K562 (cell line): ENCODE measurements around the gene PHF3. TPM values are rescaled to one million over a fixed set of nuclear protein-coding genes. Genes with fewer than 3 reads are reported as not detected.

ENCODE experiments used
- CEBPG ChIP-seq, 3 experiments: fragments of 200-800 bp in 1 of 3; sonication (Bioruptor generic) in 1 of 3; sonication (generic) in 1 of 3; formaldehyde crosslinking in 1 of 3; IDR thresholded peaks in 2 of 3; conservative IDR thresholded peaks in 1 of 3; 2 replicates each; pipeline versions ENCODE4 v1.6.1 to v1.8.0; 2016 to 2022; ENCODE audit warnings: missing compliant biosample characterization in 2 of 3, missing genetic modification characterization in 2 of 3, mild to moderate bottlenecking in 1 of 3, missing genetic modification reagents in 1 of 3
- DACH1 ChIP-seq: fragments of 450-650 bp; IDR thresholded peaks from 2 replicates; pipeline ENCODE4 v1.6.1; 2018; ENCODE audit not compliant: partially characterized antibody
- E2F1 ChIP-seq: sonication (generic); formaldehyde crosslinking; IDR thresholded peaks from 2 replicates; pipeline ENCODE4 v1.8.1; 2023; ENCODE audit warnings: mild to moderate bottlenecking, missing genetic modification reagents, moderate library complexity
- HDAC1 ChIP-seq, 2 experiments: fragments of 450-650 bp; IDR thresholded peaks; 2 replicates each; pipeline ENCODE4 v1.6.1; 2016 to 2017; ENCODE audit warnings: inconsistent platforms in 1 of 2, mild to moderate bottlenecking in 1 of 2, moderate library complexity in 1 of 2
- MCM7 ChIP-seq, 2 experiments: fragments of 450-650 bp; IDR thresholded peaks; 2 replicates each; pipeline ENCODE4 v1.6.1; 2016 to 2018
- NR2C1 ChIP-seq, 2 experiments: fragments of 450-650 bp; IDR thresholded peaks; 2 replicates each; pipeline ENCODE4 v1.6.1; 2017; ENCODE audit warnings: mild to moderate bottlenecking in 2 of 2, antibody characterized with exemption in 1 of 2, inconsistent platforms in 1 of 2, missing compliant biosample characterization in 1 of 2, missing genetic modification characterization in 1 of 2
- RAD51 ChIP-seq: fragments of 450-650 bp; IDR thresholded peaks from 2 replicates; pipeline ENCODE4 v1.7.1; 2016; ENCODE audit warnings: low read depth, mild to moderate bottlenecking, borderline replicate concordance
- RBBP5 ChIP-seq: fragments of 200-600 bp; sonication (generic); IDR thresholded peaks from 2 replicates; pipeline ENCODE4 v1.6.1; 2012; ENCODE audit warnings: borderline replicate concordance, mild to moderate bottlenecking, low read length, control low read depth, inconsistent platforms; ENCODE audit not compliant: insufficient read depth, poor library complexity, severe bottlenecking
- RBM25 ChIP-seq: fragments of 200-400 bp; formaldehyde crosslinking; IDR thresholded peaks from 2 replicates; pipeline ENCODE4 v1.6.1; 2018; ENCODE audit warnings: low read length, low read depth, moderate library complexity; ENCODE audit not compliant: severe bottlenecking
- RREB1 ChIP-seq: fragments of 250-450 bp; sonication (Bioruptor Pico); IDR thresholded peaks from 2 replicates; pipeline ENCODE4 v1.4.0; 2020
- UBTF ChIP-seq, 2 experiments: IDR thresholded peaks; 2 replicates each; pipeline ENCODE4 v1.6.1; 2012; ENCODE audit warnings: improper control_type of control experiment in 2 of 2, low read depth in 2 of 2, low read length in 2 of 2, borderline replicate concordance in 1 of 2
- ZKSCAN1 ChIP-seq: fragments of 150-350 bp; IDR thresholded peaks from 2 replicates; pipeline ENCODE4 v1.6.1; 2016; ENCODE audit warnings: low read depth, low read length
- ZNF224 ChIP-seq: sonication (generic); formaldehyde crosslinking; IDR thresholded peaks from 2 replicates; pipeline ENCODE4 v1.8.0; 2022; ENCODE audit warnings: mild to moderate bottlenecking, missing genetic modification reagents
- ZNF311 ChIP-seq: fragments of 250-450 bp; sonication (Bioruptor Pico); IDR thresholded peaks from 2 replicates; pipeline ENCODE4 v1.4.0; 2020; ENCODE audit warnings: mild to moderate bottlenecking, moderate library complexity
- polyA plus RNA-seq, 8 experiments: library from polyadenylated mRNA; depleted of rRNA in 4 of 8; stranded (reverse) in 5 of 8; unstranded in 3 of 8; fragments of >200 nt; fragmentation: Nextera tagmentation in 2 of 8; fragmentation: Illumina TruSeq in 1 of 8; extraction: Ambion mirVana in 2 of 8; extraction: Trizol in 1 of 8; gene quantifications; 2 replicates each; pipeline versions ENCODE4 v1.2.1 to v1.2.3, GENCODE V29; 2011 to 2014; ENCODE audit warnings: inconsistent platforms in 1 of 8, missing spikeins in 1 of 8
- total RNA-seq, 7 experiments: library from RNA; depleted of rRNA in 6 of 7; stranded (reverse); fragments of >200 nt in 6 of 7; fragmentation: Illumina TruSeq in 2 of 7; extraction: Trizol in 2 of 7; gene quantifications; 2 replicates each; pipeline versions ENCODE4 v1.2.1 to v1.2.3, GENCODE V29; 2011 to 2021; ENCODE audit warnings: low replicate concordance in 1 of 7

PHF3 gene
- total and polyA plus RNA-seq, 9 of the 15 experiments (the other 6 are each of a cell fraction or from before 2014, with no cell fraction given) = 8.1 to 51.2 (median 30.9) TPM

GRCh38 chr6:63636518-63637021 is 968 bp downstream of the PHF3 start (continued):
- TF ChIP-seq RREB1 = no peak
- no peak for TF ChIP-seq RBM25
- TF ChIP-seq NR2C1 (IDR thresholded peaks at IDR 0.05) = no peak; the same call in 1 of the 2 replicates
- 0 out of 2 replicates have a peak, but pooled peaks have one; percentile 19 for TF ChIP-seq NR2C1 (tag; IDR thresholded peaks at IDR 0.05)
- no peak for TF ChIP-seq CEBPG (CRISPR knock-in tag; IDR thresholded peaks at IDR 0.05)
- TF ChIP-seq CEBPG (tag; conservative IDR thresholded peaks at IDR 0.05 in 1 of 2, IDR thresholded peaks at IDR 0.05 in 1 of 2) = peak in 1 of 2 experiments; percentile 91; a peak in 2 of 4 replicates
- peak; percentile 63; the same call in 1 of the 2 replicates for TF ChIP-seq RAD51
- TF ChIP-seq MCM7 (IDR thresholded peaks at IDR 0.05) = no peak
- peak in 1 of 2 experiments; percentile 46; a peak in 1 of 4 replicates for TF ChIP-seq UBTF (IDR thresholded peaks at IDR 0.05; ENCODE audit: borderline replicate concordance in 1 of 2, low read depth in 2 of 2, low read length in 2 of 2)
- TF ChIP-seq DACH1 = peak; percentile 26
- TF ChIP-seq HDAC1 (IDR thresholded peaks at IDR 0.05) = peak in 1 of 2 experiments; percentile 15; a peak in 1 of 4 replicates
- peak; percentile 42; the same call in 1 of the 2 replicates for TF ChIP-seq E2F1 (CRISPR knock-in tag)
- no peak for TF ChIP-seq ZNF224
- TF ChIP-seq ZNF311 (CRISPR knock-in tag) = no peak
- no peak for TF ChIP-seq ZKSCAN1
- TF ChIP-seq RBBP5 = peak; percentile 10
- TF ChIP-seq, all 486 proteins: peak for 19
